NB4 (cell line): ENCODE data around the gene FAM209B.
"Not testable (repeated sequence)": the region's sequence is repeated elsewhere in the genome, so short reads cannot be mapped to it uniquely, and the experiment has no call there.

Experiments
- POLR2A ChIP-seq: IDR thresholded peaks from 2 replicates; pipeline ENCODE4 v1.6.1; 2011; ENCODE audit warnings: mild to moderate bottlenecking; ENCODE audit not compliant: insufficient read length; ENCODE audit errors: extremely low read depth
- TF ChIP-seq, protein P1 (sequence below): IDR thresholded peaks from one replicate; pipeline ENCODE4 v1.5.1; 2012; ENCODE audit warnings: low read depth, low read length
- TF ChIP-seq, protein P2 (sequence below): IDR thresholded peaks from 2 replicates; pipeline ENCODE4 v1.6.1; 2011; ENCODE audit warnings: low read depth, low read length

DNA sequence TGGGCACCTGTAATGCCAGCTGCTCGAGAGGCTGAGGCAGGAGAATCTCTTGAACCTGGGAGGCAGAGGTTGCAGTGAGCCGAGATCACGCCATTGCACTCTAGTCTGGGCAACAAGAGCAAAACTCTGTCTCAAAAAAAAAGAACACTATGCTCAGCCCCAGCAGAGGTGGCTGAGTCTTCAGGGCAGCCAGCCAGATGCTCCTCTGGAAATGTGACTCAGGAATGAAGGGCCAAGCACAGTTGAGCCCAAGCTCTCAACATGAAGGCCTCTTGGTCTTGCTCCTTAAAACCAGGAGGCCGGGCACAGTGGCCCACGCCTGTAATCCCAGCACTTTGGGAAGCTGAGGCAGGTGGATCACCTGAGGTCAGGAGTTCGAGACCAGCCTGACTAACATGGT, 31.5 kb downstream of the FAM209B start:
- TF ChIP-seq, protein P1, sequence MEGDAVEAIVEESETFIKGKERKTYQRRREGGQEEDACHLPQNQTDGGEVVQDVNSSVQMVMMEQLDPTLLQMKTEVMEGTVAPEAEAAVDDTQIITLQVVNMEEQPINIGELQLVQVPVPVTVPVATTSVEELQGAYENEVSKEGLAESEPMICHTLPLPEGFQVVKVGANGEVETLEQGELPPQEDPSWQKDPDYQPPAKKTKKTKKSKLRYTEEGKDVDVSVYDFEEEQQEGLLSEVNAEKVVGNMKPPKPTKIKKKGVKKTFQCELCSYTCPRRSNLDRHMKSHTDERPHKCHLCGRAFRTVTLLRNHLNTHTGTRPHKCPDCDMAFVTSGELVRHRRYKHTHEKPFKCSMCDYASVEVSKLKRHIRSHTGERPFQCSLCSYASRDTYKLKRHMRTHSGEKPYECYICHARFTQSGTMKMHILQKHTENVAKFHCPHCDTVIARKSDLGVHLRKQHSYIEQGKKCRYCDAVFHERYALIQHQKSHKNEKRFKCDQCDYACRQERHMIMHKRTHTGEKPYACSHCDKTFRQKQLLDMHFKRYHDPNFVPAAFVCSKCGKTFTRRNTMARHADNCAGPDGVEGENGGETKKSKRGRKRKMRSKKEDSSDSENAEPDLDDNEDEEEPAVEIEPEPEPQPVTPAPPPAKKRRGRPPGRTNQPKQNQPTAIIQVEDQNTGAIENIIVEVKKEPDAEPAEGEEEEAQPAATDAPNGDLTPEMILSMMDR = not testable (repeated sequence)
- not testable (repeated sequence) for TF ChIP-seq POLR2A
- TF ChIP-seq, protein P2, sequence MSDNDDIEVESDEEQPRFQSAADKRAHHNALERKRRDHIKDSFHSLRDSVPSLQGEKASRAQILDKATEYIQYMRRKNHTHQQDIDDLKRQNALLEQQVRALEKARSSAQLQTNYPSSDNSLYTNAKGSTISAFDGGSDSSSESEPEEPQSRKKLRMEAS = not testable (repeated sequence)
